Mucosa of rectum (tissue), 2 donors: ENCODE measurements around the gene RUVBL1.
"Not testable (repeated sequence)": the region's sequence is repeated elsewhere in the genome, so short reads cannot be mapped to it uniquely, and the experiment has no call there.

Experiments used
- H3K27ac ChIP-seq, 2 donors: one replicate each; pipeline ENCODE4 v1.7.0; 2013; ENCODE audit warnings: inconsistent platforms in 2 of 2, low read depth in 2 of 2, low read length in 2 of 2
- H3K27me3 ChIP-seq, 2 donors: one replicate each; pipeline ENCODE4 v1.7.0; 2013; ENCODE audit warnings: low read length in 2 of 2; ENCODE audit not compliant: control insufficient read depth in 2 of 2, insufficient read depth in 2 of 2
- H3K36me3 ChIP-seq, 2 donors: one replicate each; pipeline ENCODE4 v1.7.0; 2013; ENCODE audit warnings: low read length in 2 of 2; ENCODE audit not compliant: control insufficient read depth in 2 of 2, insufficient read depth in 2 of 2
- H3K4me1 ChIP-seq, 2 donors: one replicate each; pipeline ENCODE4 v1.7.0; 2013; ENCODE audit warnings: low read length in 2 of 2, mild to moderate bottlenecking in 1 of 2; ENCODE audit not compliant: control insufficient read depth in 2 of 2, insufficient read depth in 2 of 2
- H3K4me3 ChIP-seq, 2 donors: one replicate each; pipeline ENCODE4 v1.7.0; 2013; ENCODE audit warnings: low read length in 2 of 2
- H3K9ac ChIP-seq, 2 donors: one replicate each; pipeline ENCODE4 v1.7.0; 2013; ENCODE audit warnings: low read length in 2 of 2, low read depth in 1 of 2, mild to moderate bottlenecking in 1 of 2
- H3K9me3 ChIP-seq, 2 donors: one replicate each; pipeline ENCODE4 v1.7.0; 2013; ENCODE audit warnings: low read length in 2 of 2; ENCODE audit not compliant: control insufficient read depth in 2 of 2
- donor health status: healthy.
- donor health status: Normal muscosa, but diverticular disease.

RUVBL1 gene

DNA sequence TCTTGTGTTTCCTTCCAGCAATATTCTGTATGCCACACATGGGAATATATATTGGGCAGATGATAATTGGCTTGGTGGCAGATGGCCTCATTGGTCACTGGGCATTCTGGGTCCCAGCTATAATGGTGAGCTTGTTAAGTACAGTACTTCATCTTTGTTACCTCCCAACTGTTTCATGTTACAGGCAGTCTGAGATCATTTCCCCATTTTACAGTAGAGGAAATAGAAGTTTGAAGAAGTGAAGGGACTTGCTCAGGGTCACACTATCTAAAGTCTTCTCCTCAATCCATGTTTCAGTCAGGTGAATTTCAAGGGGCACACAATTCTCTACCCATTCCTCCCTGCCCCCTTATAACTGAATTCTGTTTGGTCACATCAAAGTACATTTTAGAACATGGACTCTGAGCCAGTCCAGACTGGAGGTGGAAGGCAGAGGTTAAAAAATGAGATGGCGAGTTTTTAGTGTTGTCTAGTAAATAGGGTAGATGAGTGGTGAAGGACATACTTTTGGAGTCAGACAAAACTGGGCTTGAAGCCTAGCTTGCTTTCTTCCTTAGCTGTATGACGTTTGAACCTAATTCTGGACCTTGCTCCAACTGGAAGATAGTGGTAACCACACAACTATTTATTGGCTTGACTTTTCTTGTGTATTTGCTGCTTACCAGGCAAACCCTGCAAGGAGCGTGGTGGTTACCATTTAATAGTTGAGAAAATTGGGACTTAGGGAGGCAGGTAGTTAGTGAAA is 32.2 kb upstream of the RUVBL1 start:
- no peak overlapping the region for H3K9ac ChIP-seq

DNA sequence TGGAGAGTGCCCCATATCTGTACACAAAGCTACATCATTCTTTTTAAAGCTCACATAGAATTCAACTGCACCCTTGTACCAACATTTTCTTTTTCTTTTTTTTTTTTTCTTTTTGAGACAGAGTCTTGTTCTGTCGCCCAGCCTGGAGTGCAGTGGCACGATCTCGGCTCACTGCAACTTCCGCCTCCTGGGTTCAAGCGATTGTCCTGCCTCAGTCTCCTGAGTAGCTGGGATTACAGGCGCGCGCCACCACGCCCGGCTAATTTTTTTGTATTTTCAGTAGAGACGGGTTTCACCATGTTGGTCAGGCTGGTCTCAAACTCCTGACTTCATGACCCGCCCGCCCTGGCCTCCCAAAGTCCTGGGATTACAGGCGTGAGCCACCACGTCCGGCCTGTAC is 30.7 kb upstream of the RUVBL1 start:
- not testable (repeated sequence) for H3K27ac ChIP-seq, H3K4me1 ChIP-seq, H3K36me3 ChIP-seq, H3K9me3 ChIP-seq, H3K27me3 ChIP-seq
- Histone ChIP-seq H3K9ac (peak overlapping the region in 1 of 2 donors; percentile 81), H3K4me3 (peak overlapping the region in 1 of 2 donors; percentile 72)

More for the DNA sequence above, 32.2 kb upstream of the RUVBL1 start:
- no peak overlapping the region for H3K4me3 ChIP-seq
- no peak overlapping the region for H3K27ac ChIP-seq
- H3K9me3 ChIP-seq, result no peaks in the 10 kb centered on the region
- no peaks in the 10 kb centered on the region for H3K27me3 ChIP-seq
- H3K4me1 ChIP-seq, result peaks cover 5% of the 10 kb centered on the region in 2 donors
- H3K36me3 ChIP-seq, result peaks cover 4 to 5% of the 10 kb centered on the region in 2 donors

DNA sequence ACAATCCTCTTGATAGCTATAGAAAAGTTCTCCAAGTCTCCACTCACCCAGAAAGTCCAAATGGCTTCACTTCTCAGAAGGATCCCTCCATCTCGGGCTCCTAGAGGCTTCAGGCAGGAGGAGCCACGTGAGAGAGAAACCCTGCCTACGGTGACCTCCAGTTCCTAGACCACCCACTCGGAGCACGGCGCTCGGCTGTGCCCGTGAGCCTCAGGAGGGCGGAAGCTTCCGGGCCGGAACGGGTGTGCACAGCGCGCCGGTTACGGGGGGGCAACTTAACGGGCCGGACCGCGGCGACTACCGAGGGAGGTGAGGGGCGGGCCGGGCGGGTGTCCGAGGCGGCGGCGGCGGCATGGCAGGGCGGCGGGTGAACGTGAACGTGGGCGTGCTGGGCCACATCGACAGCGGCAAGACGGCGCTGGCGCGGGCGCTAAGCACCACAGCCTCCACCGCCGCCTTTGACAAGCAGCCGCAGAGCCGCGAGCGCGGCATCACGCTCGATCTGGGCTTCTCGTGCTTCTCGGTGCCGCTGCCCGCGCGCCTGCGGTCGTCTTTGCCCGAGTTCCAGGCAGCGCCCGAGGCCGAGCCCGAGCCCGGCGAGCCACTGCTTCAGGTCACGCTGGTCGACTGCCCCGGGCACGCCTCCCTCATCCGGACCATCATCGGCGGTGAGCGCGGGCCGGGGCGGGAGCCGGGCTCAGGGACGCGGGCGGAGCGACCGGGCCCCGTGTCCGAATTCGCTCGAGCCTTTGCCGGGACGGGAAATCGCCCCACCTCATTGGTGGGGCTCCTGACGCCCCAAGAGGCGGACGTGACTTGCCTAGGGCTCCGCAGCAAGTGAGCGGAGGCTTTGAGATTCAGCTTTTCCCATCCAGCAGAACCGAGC is 29.8 kb upstream of the RUVBL1 start, which contains the start of gene EEFSEC:
Gene EEFSEC, plus strand, starts transcription at position 326 of the 886 bp plus-strand sequence. Its CDS starts 27 bp downstream, at position 353.
- H3K27ac ChIP-seq, result peak within 1 kb of the TSS; percentile 77 to 85
- H3K9ac ChIP-seq, result peak within 1 kb of the TSS; percentile 81
- no peaks in the 10 kb centered on the region for H3K9me3 ChIP-seq
- no peaks in the 10 kb centered on the region for H3K27me3 ChIP-seq
- H3K4me3 ChIP-seq, result peak within 1 kb of the TSS; percentile 72 to 85
- H3K36me3 ChIP-seq, result peaks cover 4 to 5% of the 10 kb centered on the region in 2 donors
- H3K4me1 ChIP-seq, result peaks cover 5% of the 10 kb centered on the region in 2 donors

- Histone ChIP-seq H3K4me3 (peak overlapping the region; percentile 72 to 85), H3K27ac (peak overlapping the region; percentile 45 to 85), H3K4me1 (peaks cover 5% of the 10 kb centered on the region in 2 donors), H3K27me3 (no peaks in the 10 kb centered on the region), H3K9ac (peak overlapping the region; percentile 3 to 81), H3K36me3 (peaks cover 4 to 5% of the 10 kb centered on the region in 2 donors), H3K9me3 (no peaks in the 10 kb centered on the region)
Measured at GRCh38 chr3:128152419-128153155, 29.0 kb upstream of the RUVBL1 start.

DNA sequence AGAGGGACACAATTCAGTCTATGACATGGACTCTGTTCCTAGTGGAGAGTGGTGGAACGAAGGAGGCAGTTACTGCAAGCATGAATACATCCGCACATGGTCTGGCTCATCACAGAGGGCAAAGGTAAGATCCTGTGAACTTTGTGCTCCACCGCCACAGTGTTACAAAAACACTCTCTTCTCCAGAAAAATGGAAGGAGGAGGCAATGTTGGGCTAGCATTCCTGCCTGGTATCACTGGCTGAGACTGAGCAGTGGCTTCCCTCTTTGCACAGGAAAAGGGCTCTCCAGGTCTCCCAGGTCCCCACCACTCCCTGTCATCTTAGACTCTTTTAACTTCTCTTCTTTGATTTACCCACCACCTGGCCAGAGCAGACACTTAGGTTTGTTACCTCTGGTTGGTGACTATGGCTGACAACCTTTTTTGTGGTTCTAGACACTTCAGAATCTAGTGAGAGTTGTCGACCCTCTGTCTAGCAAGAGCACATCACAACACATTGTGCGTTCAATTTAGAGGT is 28.2 kb upstream of the RUVBL1 start:
- Histone ChIP-seq H3K36me3 (peaks cover 0 to 3% of the 10 kb centered on the region in 2 donors), H3K4me1 (peaks cover 5% of the 10 kb centered on the region in 2 donors), H3K27me3 (no peaks in the 10 kb centered on the region), H3K4me3 (no peak overlapping the region), H3K9me3 (no peaks in the 10 kb centered on the region), H3K9ac (no peak overlapping the region), H3K27ac (no peak overlapping the region)

DNA sequence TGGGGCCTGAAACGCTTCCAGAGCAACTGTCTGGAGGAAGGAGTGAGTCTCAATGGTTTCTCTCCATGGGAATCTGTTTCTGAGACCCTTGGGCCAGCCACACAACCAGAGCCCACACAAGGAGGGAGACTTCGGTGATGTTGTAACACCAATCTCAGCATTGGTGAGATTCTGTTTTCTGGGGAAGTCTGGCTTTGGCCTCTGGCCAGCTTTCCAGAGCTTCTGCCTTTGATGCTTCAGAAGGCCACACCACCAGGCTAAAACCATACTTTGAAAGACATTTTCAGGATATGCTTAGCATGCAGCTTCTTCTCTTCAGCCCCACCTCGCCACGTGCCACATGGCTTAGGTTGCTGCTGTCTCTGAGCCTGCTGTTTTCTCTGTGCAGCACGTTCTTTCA is 26.0 kb upstream of the RUVBL1 start:
- Histone ChIP-seq H3K4me3 (no peak overlapping the region), H3K36me3 (peaks cover 0 to 3% of the 10 kb centered on the region in 2 donors), H3K4me1 (peaks cover 4 to 5% of the 10 kb centered on the region in 2 donors), H3K9me3 (no peaks in the 10 kb centered on the region), H3K9ac (no peak overlapping the region), H3K27me3 (no peaks in the 10 kb centered on the region), H3K27ac (no peak overlapping the region)

DNA sequence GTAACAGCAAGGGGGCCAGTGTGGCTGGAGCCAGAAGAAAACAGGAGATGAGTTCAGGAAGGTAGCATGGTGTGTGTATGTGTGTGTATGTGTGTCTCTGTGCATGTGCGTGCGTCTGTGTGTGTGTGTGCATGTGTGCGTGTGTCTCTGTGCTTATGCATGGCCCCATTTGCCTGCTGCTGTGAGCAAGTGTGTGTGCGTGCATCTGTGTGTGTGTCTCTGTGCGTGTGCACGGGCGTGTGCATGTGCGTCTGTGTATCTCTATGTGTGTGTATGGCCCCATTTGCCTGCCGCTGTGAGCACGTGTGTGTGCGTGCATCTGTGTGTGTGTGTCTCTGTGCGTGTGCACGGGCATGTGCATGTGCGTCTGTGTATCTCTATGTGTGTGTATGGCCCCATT is 22.6 kb upstream of the RUVBL1 start:
- Histone ChIP-seq H3K27me3 (no peaks in the 10 kb centered on the region), H3K27ac (no peak overlapping the region), H3K9ac (no peak overlapping the region), H3K4me1 (no peaks in the 10 kb centered on the region), H3K9me3 (no peaks in the 10 kb centered on the region), H3K4me3 (no peak overlapping the region), H3K36me3 (peaks cover 0 to 3% of the 10 kb centered on the region in 2 donors)

DNA sequence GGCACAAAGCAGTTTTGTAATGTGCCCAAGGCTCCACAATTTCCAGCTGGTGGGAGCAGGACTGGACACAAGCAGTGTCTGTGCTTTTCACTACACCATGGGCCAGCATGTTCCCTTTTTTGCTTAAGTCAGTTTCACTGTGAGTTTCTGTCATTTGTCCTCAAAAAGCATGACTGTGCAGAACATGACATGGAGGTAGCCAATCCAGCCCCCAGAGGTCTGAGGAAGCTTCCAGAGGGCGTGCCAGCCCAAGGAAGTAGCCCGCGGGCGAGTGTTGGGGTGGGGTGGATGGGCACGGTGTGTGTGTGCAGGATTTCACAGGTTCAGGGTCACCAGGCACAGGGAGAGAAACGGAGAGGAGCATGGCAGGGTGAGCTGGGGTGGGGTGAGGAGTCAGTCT is 21.7 kb upstream of the RUVBL1 start:
- no peak overlapping the region for H3K4me3 ChIP-seq
- H3K27me3 ChIP-seq, result no peaks in the 10 kb centered on the region
- no peak overlapping the region for H3K9ac ChIP-seq
- peaks cover 0 to 3% of the 10 kb centered on the region in 2 donors for H3K36me3 ChIP-seq
- H3K9me3 ChIP-seq, result no peaks in the 10 kb centered on the region
- H3K4me1 ChIP-seq, result no peaks in the 10 kb centered on the region
- H3K27ac ChIP-seq, result no peak overlapping the region

DNA sequence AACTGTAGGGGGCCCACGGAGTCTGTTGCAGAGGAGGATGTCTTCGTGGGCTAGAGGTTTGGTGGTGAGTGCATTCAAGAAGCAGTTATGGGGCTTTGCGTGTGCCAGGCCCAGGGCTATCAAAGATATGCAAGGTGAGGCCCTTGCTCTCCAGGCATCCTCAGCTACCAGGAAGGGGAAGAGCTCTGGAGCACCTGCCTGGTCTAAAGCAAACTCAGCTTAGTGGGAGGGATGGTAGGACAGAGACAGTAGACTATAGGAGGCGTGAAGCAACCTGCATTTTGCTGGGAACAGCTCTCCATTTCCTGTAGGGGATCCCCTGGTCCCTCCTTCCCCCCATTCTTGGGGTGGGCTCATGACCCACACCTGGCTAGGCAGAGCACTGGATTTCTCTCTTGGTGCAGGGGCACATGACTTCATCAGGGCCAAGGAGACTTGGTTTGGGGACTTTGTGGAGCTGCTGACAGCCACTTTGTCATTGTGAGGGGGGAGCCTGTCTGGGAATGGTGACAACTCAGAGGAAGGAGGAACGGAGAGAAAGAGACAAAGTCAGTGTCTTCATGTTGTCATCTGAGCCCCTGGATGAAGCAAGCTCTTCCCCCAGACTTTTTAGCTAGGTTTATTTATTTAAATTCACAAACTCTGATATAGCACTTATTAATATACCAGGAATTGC is 21.0 kb upstream of the RUVBL1 start:
- Histone ChIP-seq H3K4me1 (no peaks in the 10 kb centered on the region), H3K36me3 (peaks cover 0 to 3% of the 10 kb centered on the region in 2 donors), H3K27ac (no peak overlapping the region), H3K9ac (no peak overlapping the region), H3K27me3 (no peaks in the 10 kb centered on the region), H3K4me3 (no peak overlapping the region), H3K9me3 (no peaks in the 10 kb centered on the region)
